IMR-90 (cell line): Measurements from ENCODE around the gene GOLGA6C. TPM values are rescaled to one million over a fixed set of nuclear protein-coding genes. Genes with fewer than 3 reads are reported as not detected.
"Not testable (repeated sequence)": the region's sequence is repeated elsewhere in the genome, so short reads cannot be mapped to it uniquely, and the experiment has no call there.

Source experiments
- ATAC-seq: fragments of 200-7000 bp; cut with Tn5 transposase; 2 replicates; pipeline ENCODE4 v1.9.1; 2020; ENCODE audit warnings: low read depth, mild to moderate bottlenecking, moderate library complexity
- BruUV-seq: library from RNA; stranded (reverse); fragments of 400-500 nt; replicated peaks from 2 replicates; lab custom pipeline; 2021; lab: Mats Ljungman, UMichigan
- CTCF ChIA-PET: fragments of 300-600 bp; formaldehyde crosslinking; extraction: SDS; loops from one replicate; lab custom pipeline; 2021; ENCODE audit warnings: antibody characterized with exemption; lab: Yijun Ruan, JAX
- POLR2A ChIA-PET: fragments of 300-600 bp; sonication (Branson Sonifier 250); formaldehyde crosslinking; loops from one replicate; lab custom pipeline; 2022; ENCODE audit warnings: antibody characterized with exemption; ENCODE audit not compliant: unreplicated experiment; lab: Charles Lee
- DNase-seq: peaks from one replicate; pipeline ENCODE4 v3.0.0; 2013
- H2AFZ ChIP-seq: replicated peaks from 2 replicates; pipeline ENCODE3; 2013; ENCODE audit warnings: low read length, mild to moderate bottlenecking; ENCODE audit not compliant: poor library complexity
- H2AK5ac ChIP-seq: 2 replicates; pipeline ENCODE4 v1.6.1; 2013; ENCODE audit warnings: low read depth, low read length, inconsistent platforms
- H2AK9ac ChIP-seq: replicated peaks from 2 replicates; pipeline ENCODE3; 2013; ENCODE audit warnings: mild to moderate bottlenecking, low read depth, low read length, moderate library complexity; ENCODE audit not compliant: poor library complexity
- H2BK120ac ChIP-seq: 2 replicates; pipeline ENCODE4 v1.6.1; 2013; ENCODE audit warnings: low read depth, low read length, inconsistent platforms
- H2BK15ac ChIP-seq: 3 replicates; pipeline ENCODE4 v1.6.1; 2013; ENCODE audit warnings: low read depth, low read length, inconsistent platforms
- H2BK20ac ChIP-seq: 2 replicates; pipeline ENCODE4 v1.6.1; 2013; ENCODE audit warnings: low read depth, mild to moderate bottlenecking, inconsistent platforms, low read length, moderate library complexity
- H2BK5ac ChIP-seq: 2 replicates; pipeline ENCODE4 v1.6.1; 2013; ENCODE audit warnings: mild to moderate bottlenecking, low read depth, low read length, inconsistent platforms; ENCODE audit not compliant: poor library complexity, severe bottlenecking
- H3K14ac ChIP-seq: replicated peaks from 2 replicates; pipeline ENCODE4 v1.6.1; 2013; ENCODE audit warnings: low read depth, low read length, inconsistent platforms
- H3K18ac ChIP-seq: 2 replicates; pipeline ENCODE4 v1.6.1; 2013; ENCODE audit warnings: low read depth, low read length, control low read depth
- H3K23ac ChIP-seq: 2 replicates; pipeline ENCODE4 v1.6.1; 2013; ENCODE audit warnings: low read depth, low read length, inconsistent platforms
- H3K27ac ChIP-seq: 2 replicates; pipeline ENCODE4 v1.5.1; 2013; ENCODE audit warnings: mild to moderate bottlenecking, control low read depth, low read length; ENCODE audit not compliant: insufficient read depth
- H3K27me3 ChIP-seq: 2 replicates; pipeline ENCODE4 v1.6.1; 2013; ENCODE audit warnings: low read length; ENCODE audit not compliant: control insufficient read depth, insufficient read depth
- H3K36me3 ChIP-seq: 2 replicates; pipeline ENCODE4 v1.6.1; 2013; ENCODE audit warnings: low read length, mixed read lengths; ENCODE audit not compliant: control insufficient read depth, insufficient read depth
- H3K4ac ChIP-seq: 2 replicates; pipeline ENCODE4 v1.6.1; 2013; ENCODE audit warnings: low read depth, low read length, inconsistent platforms
- H3K4me1 ChIP-seq: 2 replicates; pipeline ENCODE4 v1.6.1; 2013; ENCODE audit warnings: low read length, mixed read lengths; ENCODE audit not compliant: control insufficient read depth, insufficient read depth
- H3K4me2 ChIP-seq: 2 replicates; pipeline ENCODE4 v1.6.1; 2013; ENCODE audit warnings: low read depth, mild to moderate bottlenecking, control low read depth, low read length, moderate library complexity
- H3K4me3 ChIP-seq: 2 replicates; pipeline ENCODE4 v1.5.1; 2013; ENCODE audit warnings: low read depth, mild to moderate bottlenecking, control low read depth, low read length, moderate library complexity; ENCODE audit not compliant: insufficient read depth
- H3K56ac ChIP-seq: 2 replicates; pipeline ENCODE4 v1.6.1; 2013; ENCODE audit warnings: low read length, inconsistent platforms; ENCODE audit not compliant: insufficient read depth; ENCODE audit errors: extremely low read depth
- H3K79me1 ChIP-seq, 2 experiments: 2 replicates each; pipeline ENCODE4 v1.6.1; 2013; ENCODE audit warnings: low read length in 2 of 2, inconsistent platforms in 1 of 2, low read depth in 1 of 2
- H3K9ac ChIP-seq: 2 replicates; pipeline ENCODE4 v1.6.1; 2013; ENCODE audit warnings: low read depth, low read length, control low read depth
- H3K9me1 ChIP-seq: 2 replicates; pipeline ENCODE4 v1.6.1; 2013; ENCODE audit warnings: low read length, inconsistent platforms; ENCODE audit not compliant: insufficient read depth
- H3K9me3 ChIP-seq: 2 replicates; pipeline ENCODE4 v1.6.1; 2013; ENCODE audit warnings: low read length; ENCODE audit not compliant: control insufficient read depth, insufficient read depth
- H4K20me1 ChIP-seq: 2 replicates; pipeline ENCODE4 v1.6.1; 2013; ENCODE audit warnings: low read length, inconsistent platforms; ENCODE audit not compliant: insufficient read depth
- H4K5ac ChIP-seq: 2 replicates; pipeline ENCODE4 v1.6.1; 2013; ENCODE audit warnings: mild to moderate bottlenecking, low read depth, low read length, control low read depth
- H4K8ac ChIP-seq, 2 experiments: 2 replicates each; pipeline ENCODE4 v1.6.1; 2013; ENCODE audit warnings: low read depth in 2 of 2, low read length in 2 of 2, control low read depth in 1 of 2, inconsistent platforms in 1 of 2
- H4K91ac ChIP-seq: 2 replicates; pipeline ENCODE4 v1.6.1; 2013; ENCODE audit warnings: low read depth, low read length, inconsistent platforms; ENCODE audit not compliant: insufficient read depth
- WGBS, 2 experiments: methylation state at CpG; one replicate each; pipeline versions ENCODE4 v1.1.5 to v1.1.7; 2013; ENCODE audit warnings: missing lambda C conversion rate in 2 of 2; ENCODE audit not compliant: insufficient read length in 1 of 2; ENCODE audit errors: extremely low coverage in 2 of 2; 5-methylcytosine and 5-hydroxymethylcytosine counted together
- dilution Hi-C: fragments of 300-500 bp; cut with HindIII; formaldehyde crosslinking; loops from one replicate; pipeline ENCODE4 v1.14.3; 2018; ENCODE audit warnings: low sequenced_read_pairs; ENCODE audit not compliant: unreplicated experiment
- in situ Hi-C: fragments of 300-500 bp; cut with MboI; formaldehyde crosslinking; loops from 3 replicates; pipeline ENCODE4 v1.14.3; 2019; ENCODE audit warnings: low sequenced_read_pairs, inconsistent platforms, mixed read lengths
- intact Hi-C: fragments of 100-400 bp; cut with micrococcal nuclease; formaldehyde crosslinking; loops from 2 replicates; pipeline ENCODE4 v1.10.0; 2022
- polyA plus RNA-seq, 3 experiments: library from polyadenylated mRNA; depleted of rRNA; stranded (reverse); fragments of >200 nt; gene quantifications; 2 replicates each; pipeline ENCODE4 v1.2.3, GENCODE V29; 2012; ENCODE audit warnings: low replicate concordance in 1 of 3
- total RNA-seq: library from RNA; depleted of rRNA; stranded (reverse); fragments of >200 nt; gene quantifications from 2 replicates; pipeline ENCODE4 v1.2.3, GENCODE V29; 2012

Gene GOLGA6C
- total and polyA plus RNA-seq, 2 of the 4 experiments (the other 2 are of a cell fraction), result not detected

- H3K56ac ChIP-seq, H3K27ac ChIP-seq, H2BK120ac ChIP-seq, dilution Hi-C loops, CTCF ChIA-PET, H4K5ac ChIP-seq, H2BK20ac ChIP-seq, BruUV-seq, H2BK15ac ChIP-seq, DNase-seq, H2AK5ac ChIP-seq, H3K79me1 ChIP-seq, H3K23ac ChIP-seq, H4K91ac ChIP-seq, in situ Hi-C loops, H3K4me2 ChIP-seq, ATAC-seq, intact Hi-C loops, H2AFZ ChIP-seq, H2AK9ac ChIP-seq, H3K9me1 ChIP-seq, H3K9ac ChIP-seq, H4K8ac ChIP-seq, H3K4me3 ChIP-seq, POLR2A ChIA-PET, H3K9me3 ChIP-seq, H3K36me3 ChIP-seq, H3K4ac ChIP-seq, H3K18ac ChIP-seq, H3K14ac ChIP-seq, H2BK5ac ChIP-seq, H3K4me1 ChIP-seq, H4K20me1 ChIP-seq: not testable (repeated sequence)
- no CpG with 5 or more reads among the region's 4 CpGs for WGBS, 2 experiments
- peaks cover 39% of the 10 kb centered on the region for H3K27me3 ChIP-seq
Observed at GRCh38 chr15:75251343-75251742, 6.8 kb upstream of the GOLGA6C start.
